ENCODE measurements around the gene NUP43.

GRCh38 chr6:149701714-149702113 is 44.6 kb downstream of the NUP43 start:
- TF ChIP-seq NR2C2 (CRISPR knock-in tag; IDR thresholded peaks at IDR 0.05) (no peak), CTCF (IDR thresholded peaks at IDR 0.05) (no peak), NR1H2 (CRISPR knock-in tag; IDR thresholded peaks at IDR 0.05) (no peak), CREM (CRISPR knock-in tag; IDR thresholded peaks at IDR 0.05) (no peak), ETV6 (CRISPR knock-in tag; IDR thresholded peaks at IDR 0.05) (no peak), ZMAT4 (CRISPR knock-in tag; IDR thresholded peaks at IDR 0.05) (no peak), JUN (CRISPR knock-in tag; IDR thresholded peaks at IDR 0.05) (no peak), MAX (CRISPR knock-in tag; IDR thresholded peaks at IDR 0.05) (no peak), CBFB (CRISPR knock-in tag; IDR thresholded peaks at IDR 0.05; ENCODE audit: low read depth) (no peak)
